NOMO-1 (cell line): ENCODE results near the gene IARS1.
A peak's percentile ranks its signal among the peaks of the same experiment; 100 is the strongest.

Experiments used
- DNase-seq, 2 experiments: peaks; one replicate each; lab custom pipeline; 2025; ENCODE audit not compliant: unreplicated experiment in 2 of 2; lab: John Stamatoyannopoulos, UW

Gene IARS1

DNA sequence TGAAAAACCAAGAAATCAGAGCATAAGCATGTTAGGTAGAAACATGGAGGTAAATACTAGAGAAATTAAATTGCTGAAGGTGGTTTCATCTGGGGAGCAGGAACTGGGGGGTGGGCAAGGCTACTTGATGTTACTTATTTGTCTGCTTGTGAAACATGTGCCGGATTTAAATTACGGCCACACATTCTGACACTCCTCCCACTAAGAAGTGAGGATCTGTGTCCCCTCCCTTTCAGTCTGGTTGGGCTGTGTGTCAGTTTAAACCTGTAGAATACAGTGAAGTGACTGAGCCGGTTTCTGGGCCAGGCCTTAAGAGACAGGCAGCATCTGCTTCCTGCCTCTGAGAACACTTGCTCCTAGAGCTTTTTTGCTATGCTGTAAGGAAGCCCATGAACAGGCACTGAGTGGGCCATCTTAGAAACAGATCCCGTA is 2.3 kb upstream of the IARS1 start:
- DNase-seq: no peak

DNA sequence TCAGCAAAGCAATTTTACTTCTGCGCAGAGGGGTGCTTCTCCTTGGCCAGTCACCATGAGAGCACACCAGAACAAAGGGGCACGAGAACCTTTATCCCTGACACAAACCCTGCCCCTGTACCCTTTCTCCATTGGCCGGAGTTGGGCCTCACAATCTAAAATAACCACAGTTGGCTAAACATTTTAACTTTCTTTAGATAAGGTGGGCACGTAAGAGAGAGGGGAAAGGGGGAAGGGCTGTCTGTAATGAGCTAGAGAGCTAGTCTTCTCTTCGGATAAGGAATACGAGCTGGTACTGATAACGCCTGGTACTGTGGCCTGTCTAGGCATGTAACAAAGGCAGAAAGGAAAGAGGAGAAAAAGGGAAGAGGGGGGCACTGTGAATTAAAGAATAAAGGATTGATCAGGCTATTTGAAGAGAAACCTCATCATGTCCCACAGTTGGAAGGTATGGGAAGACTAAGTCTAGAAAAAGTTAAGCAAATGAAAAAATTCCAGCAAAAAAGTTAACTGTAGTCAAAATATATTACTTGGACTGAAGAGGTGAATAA is 1.8 kb upstream of the IARS1 start:
- DNase-seq: no peak

DNA sequence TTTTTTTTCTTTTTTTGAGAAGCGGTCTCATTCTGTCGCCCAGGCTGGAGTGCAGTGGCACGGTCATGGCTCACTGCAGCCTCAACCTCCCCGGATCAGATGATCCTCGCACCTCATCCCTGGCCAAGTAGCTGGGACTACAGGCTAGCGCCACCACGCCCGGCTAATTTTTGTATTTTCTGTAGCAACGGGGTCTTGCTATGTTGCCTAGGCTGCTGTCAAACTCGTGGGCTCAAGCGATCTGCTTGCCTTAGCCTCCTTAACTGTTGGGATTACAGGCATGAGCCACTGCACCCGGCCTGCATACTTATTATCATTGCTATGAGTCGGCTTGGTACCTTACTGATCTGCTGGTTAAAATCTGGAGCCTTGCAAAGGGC is 790 bp upstream of the IARS1 start:
- peak in 1 of 2 experiments; percentile 26 for DNase-seq

- peak in 1 of 2 experiments; percentile 42 for DNase-seq
Measured at GRCh38 chr9:92293075-92293354, 482 bp downstream of the IARS1 start.

- DNase-seq: peak in 1 of 2 experiments; percentile 0
Measured at GRCh38 chr9:92292338-92293074, 991 bp downstream of the IARS1 start.

GRCh38 chr9:92291577-92291976 is 1.9 kb downstream of the IARS1 start:
- no peak for DNase-seq

- DNase-seq: no peak
Measured at GRCh38 chr9:92290785-92291429, 2.6 kb downstream of the IARS1 start.

DNA sequence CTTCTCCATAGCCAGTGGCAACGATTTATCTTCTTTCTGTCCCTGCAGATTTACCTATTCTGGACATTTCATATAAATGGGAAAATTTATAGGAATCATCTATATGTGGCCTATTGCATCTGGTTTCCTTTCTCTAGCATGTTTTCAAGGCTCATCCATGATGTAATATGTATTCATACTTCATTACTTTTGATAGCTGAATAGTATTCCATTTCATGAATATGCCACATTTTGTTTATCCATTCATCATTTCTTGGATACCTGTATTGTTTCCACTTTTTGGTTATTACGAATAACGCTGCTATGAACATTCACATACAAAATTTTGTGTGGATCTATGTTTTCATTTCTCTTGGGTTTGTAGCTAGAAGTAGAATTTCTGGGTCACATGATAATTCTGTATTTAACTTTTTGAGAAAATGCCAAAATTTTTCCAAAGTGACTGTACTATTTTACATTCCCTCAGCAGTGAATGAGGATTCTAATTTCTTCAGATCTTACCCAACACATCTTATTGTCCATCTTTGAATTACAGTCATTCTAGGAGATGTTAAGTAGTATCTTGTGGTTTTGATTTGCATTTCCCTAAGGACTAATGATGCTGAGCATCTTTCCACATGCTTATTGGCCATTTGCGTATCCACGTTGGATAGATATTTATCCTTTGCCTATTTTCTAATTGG is 3.6 kb downstream of the IARS1 start:
- no peak for DNase-seq

GRCh38 chr9:92279302-92279701 is 14.2 kb downstream of the IARS1 start:
- no peak for DNase-seq

DNA sequence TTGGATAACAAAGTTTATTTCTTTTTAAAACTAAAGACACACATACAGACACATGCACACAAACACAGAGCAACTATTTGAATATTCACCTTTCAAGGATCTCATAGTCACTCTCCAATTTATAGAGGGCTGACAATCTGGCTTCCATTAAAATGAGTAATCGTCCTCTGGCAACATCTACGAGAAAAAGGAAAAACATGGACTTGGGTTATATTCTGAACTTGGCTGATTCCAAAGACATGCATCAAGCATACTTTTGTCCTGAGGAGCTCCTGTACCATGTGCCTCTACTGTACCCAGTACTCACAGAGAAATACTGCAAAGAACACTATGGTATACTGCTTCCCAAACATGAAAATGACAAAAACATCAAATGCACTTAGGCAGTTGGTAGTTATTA is 15.4 kb downstream of the IARS1 start:
- DNase-seq: no peak

GRCh38 chr9:92276331-92277032 is 17.0 kb downstream of the IARS1 start:
- DNase-seq: no peak

DNA sequence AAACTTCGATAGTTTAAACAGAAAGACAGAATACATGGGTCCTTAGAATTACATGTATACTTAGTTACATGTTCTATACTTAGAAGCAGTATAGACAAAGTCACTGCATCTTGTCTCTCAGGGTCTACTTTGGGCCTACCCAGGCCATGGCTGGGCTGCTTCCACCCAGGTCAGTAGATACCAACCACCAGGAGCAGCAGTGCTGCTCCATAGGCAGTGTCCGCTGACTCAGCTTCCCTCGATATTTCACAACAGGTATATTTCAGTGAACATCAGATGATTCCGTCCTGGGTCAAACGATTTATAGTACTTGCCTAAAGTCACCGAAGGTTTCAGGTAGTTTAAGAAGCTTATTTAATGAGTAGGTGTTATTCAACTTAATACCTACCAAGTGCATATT is 18.0 kb downstream of the IARS1 start:
- no peak for DNase-seq

DNA sequence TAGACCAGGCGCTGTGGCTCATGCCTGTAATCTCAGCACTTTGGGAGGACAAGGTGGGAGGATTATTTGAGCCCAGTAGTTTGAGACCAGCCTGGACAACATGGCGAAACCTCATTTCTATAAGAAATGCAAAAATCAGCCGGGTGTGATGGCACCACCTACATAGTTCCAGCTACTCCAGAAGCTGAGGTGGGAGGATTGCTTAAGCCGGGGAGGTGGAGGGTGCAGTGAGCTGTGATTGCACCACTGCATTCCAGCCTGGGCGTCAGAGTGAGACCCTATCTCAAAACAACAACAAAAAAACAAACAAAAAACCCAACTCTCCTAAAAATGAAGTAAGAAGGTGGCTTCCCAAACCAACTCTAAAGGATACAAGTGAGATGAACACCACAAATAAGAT is 23.0 kb downstream of the IARS1 start:
- DNase-seq: no peak

GRCh38 chr9:92266486-92266885 is 27.0 kb downstream of the IARS1 start:
- DNase-seq: no peak

- peak; percentile 20 to 38 for DNase-seq
Measured at GRCh38 chr9:92265154-92265553, 28.3 kb downstream of the IARS1 start.

GRCh38 chr9:92263131-92263530 is 30.4 kb downstream of the IARS1 start:
- no peak for DNase-seq

- DNase-seq: no peak
Measured at GRCh38 chr9:92257327-92257726, 36.2 kb downstream of the IARS1 start.

DNA sequence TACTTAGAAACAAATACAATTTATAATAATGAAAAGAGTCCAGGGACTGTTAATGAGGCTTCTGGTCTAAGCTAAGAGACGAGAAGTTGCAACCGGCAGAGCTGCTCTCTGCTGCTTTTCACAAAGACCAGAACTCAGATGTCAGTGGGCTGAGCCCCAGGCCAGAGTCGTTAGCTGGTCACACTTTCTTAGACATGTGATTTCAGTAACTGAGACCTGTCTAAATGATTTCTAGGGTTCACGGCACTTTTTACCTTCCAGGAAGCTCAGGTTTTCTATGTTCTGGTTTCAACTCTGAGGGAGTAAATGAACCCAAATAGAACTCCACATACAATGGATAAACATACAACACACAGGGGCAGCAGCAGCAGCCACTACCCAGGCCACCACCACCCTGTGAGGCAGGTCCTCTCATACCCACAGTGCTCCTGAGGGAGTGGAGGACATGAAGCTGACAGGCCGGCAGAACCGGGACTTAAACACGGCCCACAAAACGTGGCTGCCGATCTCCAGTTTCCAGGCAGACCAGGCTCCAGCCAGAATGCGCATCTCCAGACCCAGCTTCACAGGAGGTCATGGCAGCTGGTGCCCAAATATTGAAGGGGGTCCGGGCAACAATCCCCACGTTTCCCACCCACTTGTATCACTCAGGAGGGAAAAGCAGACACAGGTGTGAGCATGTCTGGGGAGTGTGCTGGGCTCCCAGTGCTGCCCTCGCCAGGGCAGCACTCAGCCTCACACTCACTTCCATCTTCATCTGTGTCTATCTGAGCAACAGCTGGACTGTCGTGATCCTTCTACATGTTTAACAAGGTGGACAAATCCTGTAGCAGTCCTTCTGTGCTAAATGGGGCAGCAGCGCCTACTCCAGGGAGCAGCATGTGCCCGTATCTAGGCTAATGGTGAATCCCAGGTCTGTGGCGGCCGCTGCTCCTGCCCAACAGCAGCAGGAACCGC is 38.8 kb downstream of the IARS1 start:
- no peak for DNase-seq

GRCh38 chr9:92253656-92254055 is 39.8 kb downstream of the IARS1 start:
- no peak for DNase-seq

DNA sequence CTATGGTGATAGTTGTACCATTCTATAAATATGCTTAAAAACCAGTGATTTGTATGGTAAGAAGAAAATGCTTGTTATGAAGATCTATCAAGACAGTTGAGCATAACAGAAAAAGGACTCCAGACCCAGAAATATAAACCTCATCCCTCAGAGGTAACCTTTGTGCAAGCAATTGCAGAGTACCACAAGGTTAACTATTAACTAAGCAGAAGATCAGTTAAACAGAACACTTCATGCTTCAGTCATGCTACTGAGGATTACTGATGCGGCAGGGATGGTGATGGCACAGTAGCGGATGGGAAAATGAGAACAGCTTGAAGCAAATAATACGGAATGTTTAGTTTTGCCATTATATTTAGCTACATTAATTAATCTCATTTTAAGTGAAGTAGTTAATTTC is 45.5 kb downstream of the IARS1 start:
- DNase-seq: no peak
